Liver (tissue), 9 donors: ENCODE measurements around the gene TRA2B. TPM values are rescaled to one million over a fixed set of nuclear protein-coding genes. Genes with fewer than 3 reads are reported as not detected.

Source experiments
- DNase-seq: peaks from one replicate; pipeline ENCODE4 v3.0.0-alpha.2; 2017; ENCODE audit warnings: low spot score
- H3K27ac ChIP-seq, 2 donors: one replicate each; pipeline ENCODE4 v1.7.0; 2013; ENCODE audit warnings: inconsistent platforms in 2 of 2, low read length in 2 of 2, control low read depth in 1 of 2, low read depth in 1 of 2, mild to moderate bottlenecking in 1 of 2
- H3K27me3 ChIP-seq, 4 donors: one replicate each; pipeline versions ENCODE4 v1.6.1 to v1.7.0; 2013; ENCODE audit warnings: low read length in 3 of 4, inconsistent platforms in 1 of 4, mild to moderate bottlenecking in 1 of 4, moderate library complexity in 1 of 4; ENCODE audit not compliant: control insufficient read depth in 4 of 4, insufficient read depth in 4 of 4
- H3K36me3 ChIP-seq, 4 donors: one replicate each; pipeline versions ENCODE4 v1.6.1 to v1.7.0; 2013; ENCODE audit warnings: low read length in 3 of 4, mild to moderate bottlenecking in 3 of 4, low read depth in 1 of 4, moderate library complexity in 1 of 4; ENCODE audit not compliant: control insufficient read depth in 4 of 4, insufficient read depth in 3 of 4
- H3K4me1 ChIP-seq, 4 donors: one replicate each; pipeline versions ENCODE4 v1.6.1 to v1.7.0; 2013; ENCODE audit warnings: low read length in 3 of 4, mild to moderate bottlenecking in 3 of 4, moderate library complexity in 1 of 4; ENCODE audit not compliant: control insufficient read depth in 4 of 4, insufficient read depth in 4 of 4
- H3K4me3 ChIP-seq, 3 donors: one replicate each; pipeline versions ENCODE4 v1.6.1 to v1.7.0; 2013; ENCODE audit warnings: low read length in 3 of 3, control low read depth in 1 of 3, low read depth in 1 of 3, mild to moderate bottlenecking in 1 of 3
- H3K9ac ChIP-seq, 2 donors: one replicate each; pipeline ENCODE4 v1.7.0; 2013; ENCODE audit warnings: low read length in 2 of 2, mild to moderate bottlenecking in 2 of 2, moderate library complexity in 2 of 2, control low read depth in 1 of 2, low read depth in 1 of 2
- H3K9me3 ChIP-seq, 4 donors: one replicate each; pipeline versions ENCODE4 v1.6.1 to v1.7.0; 2013; ENCODE audit warnings: low read length in 3 of 4; ENCODE audit not compliant: control insufficient read depth in 4 of 4
- ATF3 ChIP-seq: IDR thresholded peaks from 2 replicates; pipeline ENCODE4 v1.6.1; 2016; ENCODE audit warnings: antibody characterized with exemption
- CTCF ChIP-seq: fragments of 150-350 bp; IDR thresholded peaks from 2 replicates; pipeline ENCODE4 v1.5.1; 2017; ENCODE audit warnings: improper control_type of control experiment, low read depth, low read length; ENCODE audit not compliant: missing input control
- EGR1 ChIP-seq, 2 donors: IDR thresholded peaks; 2 replicates each; pipeline ENCODE4 v1.6.1; 2016 to 2018; ENCODE audit warnings: antibody characterized with exemption in 2 of 2, low read depth in 2 of 2
- FOXA1 ChIP-seq: IDR thresholded peaks from 2 replicates; pipeline ENCODE4 v1.6.1; 2016; ENCODE audit warnings: antibody characterized with exemption
- FOXA2 ChIP-seq: IDR thresholded peaks from 2 replicates; pipeline ENCODE4 v1.6.1; 2016; ENCODE audit warnings: antibody characterized with exemption
- GABPA ChIP-seq, 2 donors: IDR thresholded peaks in 1 of 2; conservative IDR thresholded peaks in 1 of 2; 2 replicates each; pipeline ENCODE4 v1.6.1; 2016; ENCODE audit warnings: antibody characterized with exemption in 2 of 2, mild to moderate bottlenecking in 1 of 2, moderate library complexity in 1 of 2
- HNF4A ChIP-seq, 2 donors: conservative IDR thresholded peaks; 2 replicates each; pipeline ENCODE4 v1.6.1; 2016; ENCODE audit warnings: antibody characterized with exemption in 2 of 2, mild to moderate bottlenecking in 2 of 2
- HNF4G ChIP-seq: IDR thresholded peaks from 2 replicates; pipeline ENCODE4 v1.6.1; 2016; ENCODE audit warnings: antibody characterized with exemption
- JUND ChIP-seq, 2 donors: IDR thresholded peaks; 2 replicates each; pipeline ENCODE4 v1.6.1; 2016; ENCODE audit warnings: antibody characterized with exemption in 2 of 2
- MAX ChIP-seq: IDR thresholded peaks from 2 replicates; pipeline ENCODE4 v1.6.1; 2016; ENCODE audit warnings: antibody characterized with exemption
- NR2F2 ChIP-seq: IDR thresholded peaks from 2 replicates; pipeline ENCODE4 v1.6.1; 2016; ENCODE audit warnings: antibody characterized with exemption
- RAD21 ChIP-seq, 2 donors: IDR thresholded peaks; 2 replicates each; pipeline ENCODE4 v1.6.1; 2016; ENCODE audit warnings: antibody characterized with exemption in 2 of 2, mild to moderate bottlenecking in 2 of 2
- REST ChIP-seq: IDR thresholded peaks from 2 replicates; pipeline ENCODE4 v1.6.1; 2016; ENCODE audit warnings: antibody characterized with exemption, mild to moderate bottlenecking
- SP1 ChIP-seq: IDR thresholded peaks from 2 replicates; pipeline ENCODE4 v1.6.1; 2018; ENCODE audit warnings: antibody characterized with exemption, mild to moderate bottlenecking
- YY1 ChIP-seq: IDR thresholded peaks from 2 replicates; pipeline ENCODE4 v1.6.1; 2016; ENCODE audit warnings: antibody characterized with exemption, mild to moderate bottlenecking
- ZBTB33 ChIP-seq: IDR thresholded peaks from 2 replicates; pipeline ENCODE4 v1.6.1; 2016; ENCODE audit warnings: antibody characterized with exemption
- WGBS: extraction: QIAGEN DNeasy Blood & Tissue Kit; methylation state at CpG from one replicate; pipeline ENCODE4 v1.1.7; 2013; 5-methylcytosine and 5-hydroxymethylcytosine counted together
- polyA plus RNA-seq, 2 donors: library from polyadenylated mRNA; stranded (reverse) in 1 of 2; unstranded in 1 of 2; fragments of 200-250 nt in 1 of 2; fragments of >200 nt in 1 of 2; fragmentation: Nextera tagmentation in 1 of 2; extraction: Ambion mirVana in 1 of 2; gene quantifications; one replicate each; pipeline versions ENCODE4 v1.2.1 to v1.2.3, GENCODE V29; 2013 to 2015
- total RNA-seq, 2 donors: library from RNA; depleted of rRNA; stranded (reverse); fragments of >200 nt; gene quantifications; one replicate each; pipeline ENCODE4 v1.2.3, GENCODE V29; 2014
- donor health status: healthy.
- donor health status: healthy.
- donor health status: healthy.
- donor health status: healthy.
- donor health status: healthy.

TRA2B gene
- total and polyA plus RNA-seq, 4 donors = 31.8 to 106 (median 70.4) TPM

- 12% methylated on average over 1 of the region's 1 CpG for WGBS
Observed at GRCh38 chr3:185927501-185928200, 10.2 kb downstream of the TRA2B start.

GRCh38 chr3:185926445-185926844 is 11.4 kb downstream of the TRA2B start:
- no peaks in the 10 kb centered on the region for H3K9me3 ChIP-seq
- H3K27ac ChIP-seq = no peak overlapping the region
- DNase-seq = no peak
- no peaks in the 10 kb centered on the region for H3K27me3 ChIP-seq
- H3K9ac ChIP-seq = no peak overlapping the region
- peaks cover 13 to 52% (median 49%) of the 10 kb centered on the region in 4 donors for H3K4me1 ChIP-seq
- 66% methylated on average over 9 of the region's 9 CpGs for WGBS
- H3K4me3 ChIP-seq = no peak overlapping the region
- H3K36me3 ChIP-seq = peaks cover 12 to 51% (median 43%) of the 10 kb centered on the region in 4 donors
- TF ChIP-seq NR2F2 (no peak), HNF4G (no peak), RAD21 (IDR thresholded peaks at IDR 0.05) (no peak), EGR1 (IDR thresholded peaks at IDR 0.05; ENCODE audit: low read depth in 2 of 2) (no peak), MAX (no peak), FOXA1 (no peak), GABPA (IDR thresholded peaks at IDR 0.05 in 1 of 2, conservative IDR thresholded peaks at IDR 0.05 in 1 of 2) (no peak), ATF3 (no peak), REST (no peak), FOXA2 (no peak), HNF4A (conservative IDR thresholded peaks at IDR 0.05) (no peak), YY1 (no peak), ZBTB33 (no peak), CTCF (no peak), SP1 (no peak)

More at GRCh38 chr3:185927501-185928200, 10.2 kb downstream of the TRA2B start:
- Histone ChIP-seq H3K4me1 (peaks cover 13 to 63% (median 58%) of the 10 kb centered on the region in 4 donors), H3K4me3 (no peak overlapping the region), H3K36me3 (peaks cover 11 to 39% (median 31%) of the 10 kb centered on the region in 4 donors), H3K27ac (peak overlapping the region; percentile 40 to 56), H3K9me3 (no peaks in the 10 kb centered on the region), H3K9ac (peak overlapping the region in 1 of 2 donors; percentile 19), H3K27me3 (no peaks in the 10 kb centered on the region)
- DNase-seq = no peak
- TF ChIP-seq HNF4A (conservative IDR thresholded peaks at IDR 0.05) (peak; percentile 39 to 62), ATF3 (no peak), MAX (no peak), FOXA2 (peak; percentile 45), GABPA (IDR thresholded peaks at IDR 0.05 in 1 of 2, conservative IDR thresholded peaks at IDR 0.05 in 1 of 2) (peak in 1 of 2 donors; percentile 10), SP1 (no peak), HNF4G (no peak), JUND (IDR thresholded peaks at IDR 0.05) (peak in 1 of 2 donors; percentile 14)
